Hematopoietic multipotent progenitor cell treated with erythropoietin and hydrocortisone succinate and interleukin-3 and kit ligand, for 8 days (in vitro differentiated cells): ENCODE results near the gene CD2AP.
"Not testable (repeated sequence)": the region's sequence is repeated elsewhere in the genome, so short reads cannot be mapped to it uniquely, and the experiment has no call there.

Source experiments
- DNase-seq: peaks from one replicate; pipeline ENCODE4 v3.0.0-alpha.2; 2015

Gene CD2AP

GRCh38 chr6:47477497-47478232, at the start of gene CD2AP:
CD2AP (plus strand) TSS chr6:47477789; CDS start chr6:47478245, 456 bp downstream.
- DNase-seq, result peak; percentile 88

- no peak for DNase-seq
Measured at GRCh38 chr6:47428288-47428687, 49.3 kb upstream of the CD2AP start.

GRCh38 chr6:47428746-47429664, 48.6 kb upstream of the CD2AP start:
- no peak for DNase-seq

GRCh38 chr6:47434372-47435253, 43.0 kb upstream of the CD2AP start:
- DNase-seq, result no peak

GRCh38 chr6:47435254-47435612, 42.4 kb upstream of the CD2AP start:
- DNase-seq, result no peak

GRCh38 chr6:47437592-47437991, 40.0 kb upstream of the CD2AP start:
- DNase-seq, result no peak

GRCh38 chr6:47438481-47439347, 38.9 kb upstream of the CD2AP start:
- DNase-seq, result no peak

- no peak for DNase-seq
Measured at GRCh38 chr6:47439348-47439668, 38.3 kb upstream of the CD2AP start.

GRCh38 chr6:47440719-47441118, 36.9 kb upstream of the CD2AP start:
- DNase-seq, result no peak

- DNase-seq, result not testable (repeated sequence)
Measured at GRCh38 chr6:47444964-47445363, 32.6 kb upstream of the CD2AP start.

GRCh38 chr6:47446669-47447330, 30.8 kb upstream of the CD2AP start:
- no peak for DNase-seq

GRCh38 chr6:47447722-47448121, 29.9 kb upstream of the CD2AP start:
- no peak for DNase-seq

- no peak for DNase-seq
Measured at GRCh38 chr6:47451162-47451561, 26.4 kb upstream of the CD2AP start.

GRCh38 chr6:47452899-47453298, 24.7 kb upstream of the CD2AP start:
- DNase-seq, result no peak

- DNase-seq, result no peak
Measured at GRCh38 chr6:47453372-47453936, 24.1 kb upstream of the CD2AP start.

GRCh38 chr6:47454713-47455396, 22.7 kb upstream of the CD2AP start:
- DNase-seq, result no peak

GRCh38 chr6:47455533-47456209, 21.9 kb upstream of the CD2AP start:
- no peak for DNase-seq

GRCh38 chr6:47456536-47456975, 21.0 kb upstream of the CD2AP start:
- DNase-seq, result no peak

- DNase-seq, result no peak
Measured at GRCh38 chr6:47457370-47457769, 20.2 kb upstream of the CD2AP start.

GRCh38 chr6:47464052-47464451, 13.5 kb upstream of the CD2AP start:
- DNase-seq, result no peak
